Measurements from ENCODE around the gene PPM1M.

PPM1M gene

DNA sequence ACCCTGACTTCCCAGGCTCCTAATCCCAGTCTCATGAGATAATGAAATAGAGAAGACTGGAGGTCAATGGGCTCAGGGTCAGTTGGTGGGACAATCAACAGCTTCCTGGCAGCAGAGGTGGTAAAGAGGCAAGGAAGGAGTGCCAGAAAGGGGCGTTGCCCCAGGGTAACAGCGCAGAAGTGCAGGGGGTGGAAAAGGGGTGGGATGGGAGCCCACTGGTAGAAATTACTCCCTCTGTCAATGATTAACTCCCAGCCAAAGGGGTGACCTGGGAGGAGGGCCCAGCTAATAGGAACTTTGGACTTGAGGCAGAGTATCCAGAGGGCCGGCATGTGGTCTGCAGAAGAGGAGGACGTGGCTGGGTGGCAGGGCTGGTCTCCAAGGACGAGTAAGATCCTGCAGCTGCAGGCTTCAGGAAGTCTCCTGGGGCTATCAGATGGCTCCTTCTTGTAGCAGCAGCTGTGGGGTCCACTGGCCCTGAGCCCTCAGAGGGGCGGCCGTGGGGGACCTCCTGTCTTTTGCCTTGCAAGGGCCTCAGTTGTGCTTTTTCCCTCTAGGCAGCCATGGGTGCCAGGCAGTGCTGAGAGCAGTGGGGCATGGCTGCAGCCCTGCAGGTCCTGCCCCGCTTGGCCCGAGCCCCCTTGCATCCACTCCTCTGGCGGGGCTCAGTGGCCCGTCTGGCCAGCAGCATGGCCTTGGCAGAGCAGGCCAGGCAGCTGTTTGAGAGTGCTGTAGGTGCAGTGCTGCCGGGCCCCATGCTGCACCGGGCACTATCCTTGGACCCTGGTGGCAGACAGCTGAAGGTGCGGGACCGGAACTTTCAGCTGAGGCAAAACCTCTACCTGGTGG, 44.4 kb downstream of the PPM1M start:
- ATAC-seq: no peak
- TF ChIP-seq BACH2 (CRISPR knock-in tag; IDR thresholded peaks at IDR 0.05; ENCODE audit: borderline replicate concordance): no peak
- TF ChIP-seq ZC3H10 (CRISPR knock-in tag; IDR thresholded peaks at IDR 0.05): no peak
- TF ChIP-seq CSDC2 (CRISPR knock-in tag; IDR thresholded peaks at IDR 0.05): no peak
- TF ChIP-seq ZNF8 (CRISPR knock-in tag; IDR thresholded peaks at IDR 0.05): no peak
- TF ChIP-seq ESRRG (CRISPR knock-in tag; IDR thresholded peaks at IDR 0.05): no peak
- TF ChIP-seq, protein P1, sequence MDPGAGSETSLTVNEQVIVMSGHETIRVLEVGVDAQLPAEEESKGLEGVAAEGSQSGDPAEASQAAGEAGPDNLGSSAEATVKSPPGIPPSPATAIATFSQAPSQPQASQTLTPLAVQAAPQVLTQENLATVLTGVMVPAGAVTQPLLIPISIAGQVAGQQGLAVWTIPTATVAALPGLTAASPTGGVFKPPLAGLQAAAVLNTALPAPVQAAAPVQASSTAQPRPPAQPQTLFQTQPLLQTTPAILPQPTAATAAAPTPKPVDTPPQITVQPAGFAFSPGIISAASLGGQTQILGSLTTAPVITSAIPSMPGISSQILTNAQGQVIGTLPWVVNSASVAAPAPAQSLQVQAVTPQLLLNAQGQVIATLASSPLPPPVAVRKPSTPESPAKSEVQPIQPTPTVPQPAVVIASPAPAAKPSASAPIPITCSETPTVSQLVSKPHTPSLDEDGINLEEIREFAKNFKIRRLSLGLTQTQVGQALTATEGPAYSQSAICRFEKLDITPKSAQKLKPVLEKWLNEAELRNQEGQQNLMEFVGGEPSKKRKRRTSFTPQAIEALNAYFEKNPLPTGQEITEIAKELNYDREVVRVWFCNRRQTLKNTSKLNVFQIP (CRISPR knock-in tag; IDR thresholded peaks at IDR 0.05; ENCODE audit: borderline replicate concordance, low read depth): no peak
- TF ChIP-seq TCF4 (CRISPR knock-in tag; IDR thresholded peaks at IDR 0.05; ENCODE audit: borderline replicate concordance): no peak
- TF ChIP-seq TOX (CRISPR knock-in tag; IDR thresholded peaks at IDR 0.05; ENCODE audit: borderline replicate concordance): no peak

DNA sequence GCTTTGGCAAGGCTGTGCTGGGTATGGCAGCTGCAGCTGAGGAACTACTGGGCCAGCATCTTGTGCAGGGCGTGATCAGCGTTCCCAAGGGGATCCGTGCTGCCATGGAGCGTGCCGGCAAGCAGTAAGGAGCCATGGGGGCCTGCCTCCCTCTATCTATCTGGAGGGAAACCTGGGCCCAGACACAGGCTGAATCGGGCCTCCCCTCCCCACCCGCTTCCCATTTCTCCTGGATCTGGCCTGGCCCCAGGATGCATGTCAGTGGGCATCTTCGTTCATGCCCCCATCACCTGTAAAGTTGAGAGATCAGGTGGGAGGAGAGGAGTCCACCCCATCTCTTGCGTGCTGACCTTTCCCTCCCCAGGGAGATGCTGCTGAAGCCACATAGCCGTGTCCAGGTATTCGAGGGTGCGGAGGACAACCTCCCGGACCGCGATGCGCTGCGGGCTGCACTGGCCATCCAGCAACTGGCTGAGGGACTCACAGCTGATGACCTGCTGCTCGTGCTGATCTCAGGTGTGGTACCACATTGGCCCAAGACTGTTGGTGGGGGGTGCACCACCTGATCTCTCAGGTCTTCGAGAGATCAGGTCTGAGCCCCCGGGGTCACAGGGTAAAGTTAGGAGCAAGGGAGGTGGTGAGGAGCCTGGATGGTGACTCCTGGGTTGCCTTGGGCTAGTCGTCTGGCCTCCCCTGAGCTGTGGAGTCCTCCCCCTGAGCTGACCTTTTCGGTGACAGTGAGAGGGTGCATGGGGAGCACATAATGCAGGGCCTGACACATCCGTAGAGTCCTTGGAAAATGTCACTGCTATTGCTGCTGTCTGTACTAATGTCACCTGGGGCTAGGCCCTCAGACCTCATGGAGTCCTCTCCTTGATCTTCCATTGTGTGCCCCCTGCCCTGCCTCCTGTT, 45.3 kb downstream of the PPM1M start:
- no peak for ATAC-seq
- no peak for TF ChIP-seq ZC3H10 (CRISPR knock-in tag; IDR thresholded peaks at IDR 0.05)
- TF ChIP-seq, protein P2, sequence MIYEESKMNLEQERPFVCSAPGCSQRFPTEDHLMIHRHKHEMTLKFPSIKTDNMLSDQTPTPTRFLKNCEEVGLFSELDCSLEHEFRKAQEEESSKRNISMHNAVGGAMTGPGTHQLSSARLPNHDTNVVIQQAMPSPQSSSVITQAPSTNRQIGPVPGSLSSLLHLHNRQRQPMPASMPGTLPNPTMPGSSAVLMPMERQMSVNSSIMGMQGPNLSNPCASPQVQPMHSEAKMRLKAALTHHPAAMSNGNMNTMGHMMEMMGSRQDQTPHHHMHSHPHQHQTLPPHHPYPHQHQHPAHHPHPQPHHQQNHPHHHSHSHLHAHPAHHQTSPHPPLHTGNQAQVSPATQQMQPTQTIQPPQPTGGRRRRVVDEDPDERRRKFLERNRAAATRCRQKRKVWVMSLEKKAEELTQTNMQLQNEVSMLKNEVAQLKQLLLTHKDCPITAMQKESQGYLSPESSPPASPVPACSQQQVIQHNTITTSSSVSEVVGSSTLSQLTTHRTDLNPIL (CRISPR knock-in tag; IDR thresholded peaks at IDR 0.05; ENCODE audit: low read depth): no peak

DNA sequence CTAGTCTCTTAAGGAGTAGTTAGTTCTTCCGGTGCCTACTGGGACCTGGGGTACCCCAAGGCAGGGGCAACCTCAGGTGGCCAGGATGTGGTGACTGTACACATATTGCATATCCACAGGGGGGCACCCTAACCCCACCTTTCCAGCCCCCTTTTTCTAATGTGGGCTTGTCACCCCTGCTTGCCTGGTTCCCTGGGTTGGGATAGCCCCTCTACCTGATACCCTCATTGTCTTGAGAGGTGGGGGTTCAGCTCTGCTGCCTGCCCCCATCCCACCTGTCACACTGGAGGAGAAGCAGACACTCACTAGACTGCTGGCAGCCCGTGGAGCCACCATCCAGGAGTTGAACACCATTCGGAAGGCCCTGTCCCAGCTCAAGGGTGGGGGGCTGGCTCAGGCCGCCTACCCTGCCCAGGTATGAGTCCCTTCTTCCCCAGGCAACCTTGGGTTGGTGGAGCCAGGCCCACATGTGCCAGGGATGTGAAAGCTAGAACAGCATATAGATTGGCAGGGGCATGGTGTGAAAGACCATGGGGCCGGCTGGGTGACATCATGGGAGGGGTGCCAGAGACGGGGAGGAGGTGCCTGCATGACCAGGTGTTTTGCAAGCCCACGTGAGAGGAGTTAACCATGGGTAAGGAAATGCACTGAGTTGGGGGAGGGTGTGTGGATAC, 46.1 kb downstream of the PPM1M start:
- peak; percentile 25; the same call in 1 of the 3 replicates for ATAC-seq
- TF ChIP-seq ARNTL (CRISPR knock-in tag; IDR thresholded peaks at IDR 0.05; ENCODE audit: borderline replicate concordance, low read depth) (no peak), ZNF70 (CRISPR knock-in tag; IDR thresholded peaks at IDR 0.05) (no peak), ZFP3 (CRISPR knock-in tag; IDR thresholded peaks at IDR 0.05) (no peak), ESRRG (CRISPR knock-in tag; IDR thresholded peaks at IDR 0.05) (no peak), PPARA (CRISPR knock-in tag; IDR thresholded peaks at IDR 0.05; ENCODE audit: borderline replicate concordance) (no peak), ZC3H10 (CRISPR knock-in tag; IDR thresholded peaks at IDR 0.05) (no peak), ZFP30 (CRISPR knock-in tag; IDR thresholded peaks at IDR 0.05) (no peak), SNAI2 (CRISPR knock-in tag; IDR thresholded peaks at IDR 0.05) (no peak), BACH2 (CRISPR knock-in tag; IDR thresholded peaks at IDR 0.05; ENCODE audit: borderline replicate concordance) (no peak), CSDC2 (CRISPR knock-in tag; IDR thresholded peaks at IDR 0.05) (no peak)
- TF ChIP-seq, protein P2 (CRISPR knock-in tag; IDR thresholded peaks at IDR 0.05; ENCODE audit: low read depth): no peak
- TF ChIP-seq, protein P3, sequence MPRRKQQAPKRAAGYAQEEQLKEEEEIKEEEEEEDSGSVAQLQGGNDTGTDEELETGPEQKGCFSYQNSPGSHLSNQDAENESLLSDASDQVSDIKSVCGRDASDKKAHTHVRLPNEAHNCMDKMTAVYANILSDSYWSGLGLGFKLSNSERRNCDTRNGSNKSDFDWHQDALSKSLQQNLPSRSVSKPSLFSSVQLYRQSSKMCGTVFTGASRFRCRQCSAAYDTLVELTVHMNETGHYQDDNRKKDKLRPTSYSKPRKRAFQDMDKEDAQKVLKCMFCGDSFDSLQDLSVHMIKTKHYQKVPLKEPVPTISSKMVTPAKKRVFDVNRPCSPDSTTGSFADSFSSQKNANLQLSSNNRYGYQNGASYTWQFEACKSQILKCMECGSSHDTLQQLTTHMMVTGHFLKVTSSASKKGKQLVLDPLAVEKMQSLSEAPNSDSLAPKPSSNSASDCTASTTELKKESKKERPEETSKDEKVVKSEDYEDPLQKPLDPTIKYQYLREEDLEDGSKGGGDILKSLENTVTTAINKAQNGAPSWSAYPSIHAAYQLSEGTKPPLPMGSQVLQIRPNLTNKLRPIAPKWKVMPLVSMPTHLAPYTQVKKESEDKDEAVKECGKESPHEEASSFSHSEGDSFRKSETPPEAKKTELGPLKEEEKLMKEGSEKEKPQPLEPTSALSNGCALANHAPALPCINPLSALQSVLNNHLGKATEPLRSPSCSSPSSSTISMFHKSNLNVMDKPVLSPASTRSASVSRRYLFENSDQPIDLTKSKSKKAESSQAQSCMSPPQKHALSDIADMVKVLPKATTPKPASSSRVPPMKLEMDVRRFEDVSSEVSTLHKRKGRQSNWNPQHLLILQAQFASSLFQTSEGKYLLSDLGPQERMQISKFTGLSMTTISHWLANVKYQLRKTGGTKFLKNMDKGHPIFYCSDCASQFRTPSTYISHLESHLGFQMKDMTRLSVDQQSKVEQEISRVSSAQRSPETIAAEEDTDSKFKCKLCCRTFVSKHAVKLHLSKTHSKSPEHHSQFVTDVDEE (CRISPR knock-in tag; IDR thresholded peaks at IDR 0.05): no peak
- TF ChIP-seq, protein P4, sequence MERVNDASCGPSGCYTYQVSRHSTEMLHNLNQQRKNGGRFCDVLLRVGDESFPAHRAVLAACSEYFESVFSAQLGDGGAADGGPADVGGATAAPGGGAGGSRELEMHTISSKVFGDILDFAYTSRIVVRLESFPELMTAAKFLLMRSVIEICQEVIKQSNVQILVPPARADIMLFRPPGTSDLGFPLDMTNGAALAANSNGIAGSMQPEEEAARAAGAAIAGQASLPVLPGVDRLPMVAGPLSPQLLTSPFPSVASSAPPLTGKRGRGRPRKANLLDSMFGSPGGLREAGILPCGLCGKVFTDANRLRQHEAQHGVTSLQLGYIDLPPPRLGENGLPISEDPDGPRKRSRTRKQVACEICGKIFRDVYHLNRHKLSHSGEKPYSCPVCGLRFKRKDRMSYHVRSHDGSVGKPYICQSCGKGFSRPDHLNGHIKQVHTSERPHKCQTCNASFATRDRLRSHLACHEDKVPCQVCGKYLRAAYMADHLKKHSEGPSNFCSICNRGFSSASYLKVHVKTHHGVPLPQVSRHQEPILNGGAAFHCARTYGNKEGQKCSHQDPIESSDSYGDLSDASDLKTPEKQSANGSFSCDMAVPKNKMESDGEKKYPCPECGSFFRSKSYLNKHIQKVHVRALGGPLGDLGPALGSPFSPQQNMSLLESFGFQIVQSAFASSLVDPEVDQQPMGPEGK (CRISPR knock-in tag; IDR thresholded peaks at IDR 0.05; ENCODE audit: borderline replicate concordance): no peak

Measured in SK-N-SH treated with all-trans-retinoic acid at 6 μM for 48 hours (cell line).